Esophagus (tissue), 2 donors: Measurements from ENCODE around the gene DNAJB1. TPM values are rescaled to one million over a fixed set of nuclear protein-coding genes. Genes with fewer than 3 reads are reported as not detected.
"Not testable (repeated sequence)": the region's sequence is repeated elsewhere in the genome, so short reads cannot be mapped to it uniquely, and the experiment has no call there.

Experiments used
- H3K27ac ChIP-seq, 2 donors: one replicate each; pipeline ENCODE4 v1.5.1; 2013; ENCODE audit warnings: low read depth in 2 of 2, mild to moderate bottlenecking in 2 of 2, inconsistent platforms in 1 of 2, low read length in 1 of 2, moderate library complexity in 1 of 2
- H3K27me3 ChIP-seq, 2 donors: one replicate each; pipeline ENCODE4 v1.6.1; 2013; ENCODE audit warnings: low read length in 2 of 2, control low read depth in 1 of 2, mild to moderate bottlenecking in 1 of 2; ENCODE audit not compliant: insufficient read depth in 2 of 2, control insufficient read depth in 1 of 2
- H3K36me3 ChIP-seq, 2 donors: one replicate each; pipeline ENCODE4 v1.6.1; 2013; ENCODE audit warnings: low read length in 1 of 2; ENCODE audit not compliant: control insufficient read depth in 2 of 2, insufficient read depth in 2 of 2
- H3K4me1 ChIP-seq, 2 donors: one replicate each; pipeline ENCODE4 v1.6.1; 2013; ENCODE audit warnings: low read length in 1 of 2; ENCODE audit not compliant: control insufficient read depth in 2 of 2, insufficient read depth in 2 of 2
- H3K4me3 ChIP-seq, 2 donors: one replicate each; pipeline ENCODE4 v1.5.1; 2013; ENCODE audit warnings: low read length in 2 of 2, mild to moderate bottlenecking in 2 of 2, low read depth in 1 of 2, moderate library complexity in 1 of 2
- H3K9me3 ChIP-seq, 2 donors: one replicate each; pipeline ENCODE4 v1.6.1; 2013; ENCODE audit warnings: mild to moderate bottlenecking in 2 of 2, low read depth in 1 of 2, low read length in 1 of 2, moderate library complexity in 1 of 2; ENCODE audit not compliant: control insufficient read depth in 2 of 2, insufficient read depth in 1 of 2
- WGBS, 2 donors: extraction: QIAGEN DNeasy Blood & Tissue Kit; methylation state at CpG; one replicate each; pipeline ENCODE4 v1.1.7; 2013; 5-methylcytosine and 5-hydroxymethylcytosine counted together
- polyA plus RNA-seq, 2 donors: library from polyadenylated mRNA; stranded (reverse); fragments of 200-250 nt; gene quantifications; one replicate each; pipeline ENCODE4 v1.2.3, GENCODE V29; 2013
- donor health status: healthy with polysubstance abuse.
- donor health status: Bipolar disorder and iron deficiency.

Gene DNAJB1
- polyA plus RNA-seq, 2 donors: 249 to 309 TPM

DNA sequence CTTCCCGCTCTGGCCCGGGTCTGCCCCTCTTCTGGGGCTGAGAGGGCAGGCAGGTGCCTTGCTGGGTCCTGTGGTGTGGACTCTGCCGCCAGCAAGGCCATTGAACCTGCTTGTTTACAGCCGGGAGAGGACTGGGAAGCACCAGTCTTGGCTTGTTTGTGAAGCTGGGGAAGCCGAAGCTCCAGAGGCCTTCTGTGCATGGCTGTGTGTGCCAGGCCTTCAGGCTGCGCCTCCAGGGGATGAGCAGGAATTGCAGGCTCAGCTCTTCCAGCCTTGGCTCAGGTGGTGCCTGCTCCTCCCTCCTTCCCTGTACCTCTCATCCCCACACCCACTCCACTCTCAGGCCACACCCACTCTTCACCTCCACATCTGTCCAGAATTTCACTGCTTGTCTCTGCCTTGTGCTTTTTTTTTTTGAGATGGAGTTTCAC, 36.2 kb upstream of the DNAJB1 start:
- Histone ChIP-seq H3K27ac (peak overlapping the region; percentile 89 to 97), H3K9me3 (no peaks in the 10 kb centered on the region), H3K4me3 (peak overlapping the region in 1 of 2 donors; percentile 26), H3K4me1 (peaks cover 5 to 47% of the 10 kb centered on the region in 2 donors), H3K36me3 (peaks cover 0 to 10% of the 10 kb centered on the region in 2 donors), H3K27me3 (no peaks in the 10 kb centered on the region)
- WGBS, 2 donors: 36 to 50% methylated on average over 5 to 6 of the region's 6 CpGs

DNA sequence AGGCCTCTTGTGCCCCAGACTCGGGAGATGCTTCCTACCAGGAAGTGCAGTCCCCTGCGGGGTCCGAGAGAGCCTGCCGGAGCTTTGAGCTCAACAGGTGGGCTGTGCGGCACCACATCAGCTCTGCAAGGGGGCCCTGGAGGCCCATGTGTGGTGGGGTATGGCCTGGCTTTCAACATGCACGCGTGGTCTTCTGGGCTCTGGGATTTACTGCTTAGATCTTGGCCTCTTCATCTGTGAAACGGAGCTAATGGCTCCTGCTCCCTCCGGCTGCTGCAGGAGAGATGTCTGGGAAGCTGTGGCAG, 35.7 kb upstream of the DNAJB1 start:
- Histone ChIP-seq H3K27ac (peak overlapping the region; percentile 89 to 97), H3K27me3 (no peaks in the 10 kb centered on the region), H3K9me3 (no peaks in the 10 kb centered on the region), H3K36me3 (peaks cover 0 to 10% of the 10 kb centered on the region in 2 donors), H3K4me1 (peaks cover 5 to 47% of the 10 kb centered on the region in 2 donors), H3K4me3 (peak overlapping the region in 1 of 2 donors; percentile 26)
- WGBS, 2 donors: 53 to 64% methylated on average over 9 of the region's 9 CpGs

DNA sequence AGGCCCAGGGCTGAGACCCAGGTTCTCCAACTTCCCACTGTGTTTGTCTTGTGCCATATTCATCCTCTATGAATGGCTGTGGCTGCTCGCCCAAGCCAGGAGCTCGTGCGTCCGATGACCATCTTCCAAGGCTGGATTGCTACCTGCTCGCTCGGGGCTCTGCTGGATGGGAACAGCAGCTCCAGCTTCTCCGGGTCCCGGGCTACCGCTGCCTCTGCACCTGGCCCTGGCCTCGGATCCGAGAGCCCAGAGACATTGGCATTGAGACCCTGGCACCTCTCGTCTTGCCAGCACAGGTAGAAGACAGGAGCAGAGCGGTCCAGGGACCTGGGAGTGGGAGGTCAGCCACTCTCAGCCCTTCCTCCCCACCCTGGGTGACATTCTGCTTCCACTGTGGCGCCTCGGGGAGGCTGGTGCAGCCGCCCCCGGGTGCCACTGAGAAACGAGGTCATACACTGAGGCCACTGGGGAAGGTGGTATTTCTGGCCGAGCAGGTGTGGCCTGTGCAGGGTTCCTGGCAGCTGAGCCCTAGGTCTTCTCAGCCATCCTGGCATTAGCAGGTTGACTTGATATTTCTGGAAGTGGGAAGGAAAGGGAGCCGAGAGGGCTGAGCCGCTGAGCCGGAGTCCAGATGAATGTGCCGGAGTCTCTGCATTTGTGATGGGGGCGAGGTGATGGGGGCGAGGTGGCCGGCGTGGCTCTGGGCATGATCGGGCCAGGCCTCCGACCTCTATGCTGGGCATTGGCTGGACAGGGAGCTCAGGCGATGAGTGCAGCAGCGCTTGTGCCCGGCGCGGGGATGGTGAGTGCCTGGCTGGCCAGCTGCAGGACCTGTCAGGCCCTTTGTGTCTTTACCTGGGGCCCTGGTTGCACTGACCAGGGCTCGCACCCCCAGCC, 35.1 kb upstream of the DNAJB1 start:
- peaks cover 0 to 8% of the 10 kb centered on the region in 2 donors for H3K36me3 ChIP-seq
- no peaks in the 10 kb centered on the region for H3K27me3 ChIP-seq
- peaks cover 5 to 44% of the 10 kb centered on the region in 2 donors for H3K4me1 ChIP-seq
- peak overlapping the region; percentile 89 to 97 for H3K27ac ChIP-seq
- WGBS, 2 donors: 72 to 78% methylated on average over 35 of the region's 35 CpGs
- peak overlapping the region in 1 of 2 donors; percentile 26 for H3K4me3 ChIP-seq
- no peaks in the 10 kb centered on the region for H3K9me3 ChIP-seq

DNA sequence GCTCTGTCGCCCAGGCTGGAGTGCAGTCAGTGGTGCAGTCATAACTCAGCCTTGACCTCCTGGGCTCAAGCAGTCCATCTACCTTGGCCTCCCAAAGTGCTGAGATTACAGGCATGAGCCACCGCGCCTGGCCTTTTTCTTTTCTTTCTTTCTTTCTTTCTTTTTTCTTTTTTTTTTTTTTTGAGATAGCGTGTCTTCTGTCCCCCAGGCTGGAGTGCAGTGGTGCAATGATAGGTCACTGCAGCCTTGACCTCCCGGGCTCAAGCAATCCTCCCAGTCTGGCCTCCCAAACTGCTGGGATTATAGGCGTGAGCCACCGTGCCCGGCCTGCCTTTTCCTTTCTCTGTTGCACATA, 33.8 kb upstream of the DNAJB1 start:
- not testable (repeated sequence) for H3K27me3 ChIP-seq, H3K4me3 ChIP-seq, H3K9me3 ChIP-seq, H3K36me3 ChIP-seq
- Histone ChIP-seq H3K4me1 (peaks cover 5 to 44% of the 10 kb centered on the region in 2 donors), H3K27ac (peak overlapping the region; percentile 88 to 89)
- WGBS, 2 donors: 73 to 75% methylated on average over 8 of the region's 8 CpGs

DNA sequence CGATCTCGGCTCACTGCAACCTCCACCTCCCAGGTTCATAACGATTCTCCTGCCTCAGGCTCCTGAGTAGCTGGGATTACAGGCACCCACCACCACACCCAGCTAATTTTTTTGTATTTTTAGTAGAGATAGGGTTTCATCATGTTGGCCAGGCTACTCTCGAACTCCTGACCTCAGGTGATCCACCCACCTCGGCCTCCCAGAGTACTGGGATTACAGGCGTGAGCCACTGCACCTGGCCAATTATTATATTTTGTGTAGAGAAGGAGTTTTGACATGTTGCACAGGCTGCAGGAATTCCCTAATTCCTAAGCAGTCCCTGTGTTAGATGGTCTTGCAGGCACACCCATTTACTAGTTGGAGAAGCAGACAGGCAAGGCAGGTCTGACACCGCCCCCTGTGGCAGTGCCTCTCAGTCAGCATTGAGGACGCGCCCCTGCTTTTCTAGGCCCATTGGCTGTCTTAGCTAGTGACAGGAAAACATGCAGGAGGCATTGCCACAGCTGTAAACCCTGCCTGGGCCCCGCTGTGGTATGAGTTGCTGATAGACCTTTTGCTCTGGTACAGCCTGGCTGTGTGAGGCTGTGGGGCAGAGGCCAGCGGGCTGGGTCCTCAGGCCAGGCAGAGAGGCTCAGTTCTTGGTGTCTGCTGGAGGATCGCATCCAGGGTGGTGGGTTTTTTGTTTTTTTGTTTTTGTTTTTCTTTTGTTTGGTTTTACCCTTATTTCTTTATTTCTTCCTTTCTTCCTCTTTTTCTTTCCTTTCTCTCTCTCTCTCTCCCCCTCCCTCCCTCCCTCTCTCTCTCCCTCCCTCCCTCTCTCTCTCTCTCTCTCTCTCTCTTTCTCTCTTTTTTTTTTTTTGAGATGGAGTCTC, 33.2 kb upstream of the DNAJB1 start:
- H3K27me3 ChIP-seq, H3K9me3 ChIP-seq, H3K4me3 ChIP-seq, H3K36me3 ChIP-seq: not testable (repeated sequence)
- Histone ChIP-seq H3K4me1 (peaks cover 5 to 39% of the 10 kb centered on the region in 2 donors), H3K27ac (peak overlapping the region; percentile 89 to 95)
- 45 to 55% methylated on average over 12 of the region's 12 CpGs for WGBS, 2 donors

DNA sequence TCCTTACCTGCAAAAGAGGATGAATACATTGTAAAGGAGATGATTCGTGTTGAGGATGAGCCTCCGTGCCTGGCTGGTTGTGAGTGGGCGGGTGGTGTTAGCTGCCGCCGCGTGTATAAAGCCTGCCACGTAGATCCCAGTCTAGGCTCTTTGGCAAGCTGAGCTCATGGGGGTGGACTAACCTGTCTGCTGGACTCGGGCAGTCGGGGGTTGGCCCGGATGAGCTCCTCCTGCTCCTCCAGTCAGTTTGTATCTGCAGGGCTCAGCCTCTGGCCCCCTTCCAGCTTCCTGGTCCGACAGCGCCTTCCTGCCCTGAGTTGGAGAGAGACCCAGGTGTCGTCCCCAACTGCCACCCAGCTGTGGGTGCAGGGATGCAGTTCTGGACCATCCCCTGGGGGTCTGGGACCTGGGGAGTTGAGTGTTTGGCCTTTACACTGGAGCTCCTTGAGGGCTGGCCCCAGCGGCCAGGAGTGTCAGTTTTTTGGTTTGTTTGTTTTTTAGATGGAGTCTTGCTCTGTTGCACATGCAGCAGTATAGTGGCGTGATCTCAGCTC, 32.1 kb upstream of the DNAJB1 start:
- peak overlapping the region; percentile 89 to 95 for H3K27ac ChIP-seq
- H3K9me3 ChIP-seq: no peaks in the 10 kb centered on the region
- peaks cover 5 to 41% of the 10 kb centered on the region in 2 donors for H3K4me1 ChIP-seq
- 39 to 45% methylated on average over 15 of the region's 15 CpGs for WGBS, 2 donors
- H3K36me3 ChIP-seq: peaks cover 0 to 10% of the 10 kb centered on the region in 2 donors
- H3K4me3 ChIP-seq: no peak overlapping the region
- H3K27me3 ChIP-seq: no peaks in the 10 kb centered on the region

DNA sequence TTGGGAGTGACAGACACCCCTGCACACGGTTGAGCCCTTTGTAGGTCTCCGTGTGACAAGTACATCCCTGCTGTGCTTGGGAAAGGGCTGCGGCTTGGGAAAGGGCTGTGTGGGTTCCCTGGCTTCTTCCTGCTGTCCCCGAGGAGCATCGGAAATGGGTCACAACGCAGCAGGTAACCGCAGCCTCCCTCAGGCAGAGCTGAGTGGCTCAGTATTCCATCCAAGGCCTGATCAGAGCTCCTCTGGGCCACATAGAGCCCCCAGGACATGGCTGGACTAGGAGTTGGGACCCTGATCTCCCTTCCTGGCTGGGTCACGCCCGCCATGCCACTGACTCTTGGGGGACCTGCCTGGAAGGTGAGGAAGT, 27.5 kb upstream of the DNAJB1 start:
- Histone ChIP-seq H3K9me3 (no peaks in the 10 kb centered on the region), H3K4me1 (peaks cover 0 to 19% of the 10 kb centered on the region in 2 donors), H3K27ac (peak overlapping the region; percentile 89 to 97), H3K4me3 (peak overlapping the region in 1 of 2 donors; percentile 1), H3K27me3 (no peaks in the 10 kb centered on the region), H3K36me3 (peaks cover 0 to 9% of the 10 kb centered on the region in 2 donors)
- WGBS, 2 donors: 60 to 61% methylated on average over 9 of the region's 9 CpGs

DNA sequence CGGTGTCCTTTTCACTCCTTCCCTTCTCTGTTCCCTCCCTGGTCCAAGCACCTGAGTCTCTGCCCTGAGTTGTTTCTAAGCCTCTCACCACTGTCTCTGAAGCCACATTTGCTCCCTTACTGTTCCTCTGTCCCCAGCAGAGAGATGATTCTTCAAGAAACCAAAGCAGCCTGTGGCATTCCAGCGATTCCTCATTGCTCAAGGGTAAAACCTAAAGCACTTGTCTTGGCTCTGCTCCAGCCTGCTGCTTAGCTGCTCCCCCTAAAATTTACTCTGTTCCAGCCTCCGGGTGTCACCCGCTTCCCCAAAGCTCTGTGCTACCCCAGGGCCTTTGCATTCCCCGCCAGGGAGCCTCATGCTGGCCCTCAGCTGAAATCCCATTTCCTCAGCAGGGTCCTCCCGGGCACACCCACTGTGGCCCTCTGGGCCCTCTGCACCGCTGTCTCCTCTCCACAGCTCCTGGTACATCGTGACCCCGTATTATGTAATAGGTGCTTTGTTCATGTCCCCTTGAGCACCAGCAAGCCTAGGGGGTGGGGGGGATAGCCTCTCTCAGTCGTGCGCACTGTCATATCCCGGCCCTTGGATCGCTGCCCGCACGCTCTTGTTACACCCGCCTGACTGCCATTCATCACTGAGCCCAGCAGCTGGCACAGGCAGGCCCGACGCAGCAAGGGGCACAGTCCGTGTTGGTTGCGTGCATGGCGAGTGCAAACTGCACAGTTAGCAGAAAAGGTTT, 26.9 kb upstream of the DNAJB1 start:
- Histone ChIP-seq H3K4me1 (peaks cover 0 to 13% of the 10 kb centered on the region in 2 donors), H3K9me3 (no peaks in the 10 kb centered on the region), H3K27ac (peak overlapping the region; percentile 89 to 97), H3K27me3 (no peaks in the 10 kb centered on the region), H3K36me3 (peaks cover 0 to 9% of the 10 kb centered on the region in 2 donors), H3K4me3 (peak overlapping the region in 1 of 2 donors; percentile 1)
- 38 to 44% methylated on average over 21 of the region's 21 CpGs for WGBS, 2 donors

DNA sequence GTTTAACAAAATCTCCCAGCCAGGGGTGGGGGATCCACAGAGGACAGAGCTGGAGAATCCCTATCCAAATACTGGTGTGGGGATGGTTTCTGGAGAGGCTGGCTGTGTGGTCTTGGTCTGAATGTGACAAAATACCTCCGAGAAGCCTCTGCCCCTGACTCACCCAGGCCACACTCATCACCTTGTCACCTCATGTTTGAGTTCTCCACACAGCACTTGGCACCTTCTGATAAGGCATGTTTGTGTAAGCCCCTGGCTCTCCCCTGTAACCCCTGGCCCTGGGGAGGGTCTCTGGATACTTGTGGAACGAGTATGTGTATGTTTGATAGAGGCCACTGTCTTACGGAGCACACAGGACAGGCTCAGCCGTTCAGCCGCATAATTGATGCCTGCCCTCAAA, 25.9 kb upstream of the DNAJB1 start:
- 75 to 84% methylated on average over 5 of the region's 5 CpGs for WGBS, 2 donors
- Histone ChIP-seq H3K36me3 (peaks cover 3 to 11% of the 10 kb centered on the region in 2 donors), H3K4me1 (peaks cover 0 to 16% of the 10 kb centered on the region in 2 donors), H3K27ac (peak overlapping the region; percentile 89 to 97), H3K9me3 (no peaks in the 10 kb centered on the region), H3K27me3 (no peaks in the 10 kb centered on the region), H3K4me3 (no peak overlapping the region)
